Large intestine (tissue), 3 donors: ENCODE measurements around the gene UCP2. TPM values are rescaled to one million over a fixed set of nuclear protein-coding genes. Genes with fewer than 3 reads are reported as not detected.

Experiments used
- DNase-seq, 2 donors: peaks; one replicate each; pipeline versions ENCODE4 v3.0.0 to v3.0.0-alpha.2; 2013
- H3K27ac ChIP-seq: one replicate; pipeline ENCODE4 v1.5.1; 2013; ENCODE audit warnings: low read length
- H3K27me3 ChIP-seq: 2 replicates; pipeline ENCODE4 v1.6.1; 2013; ENCODE audit warnings: low read length; ENCODE audit not compliant: control insufficient read depth, insufficient read depth
- H3K36me3 ChIP-seq: 2 replicates; pipeline ENCODE4 v1.6.1; 2013; ENCODE audit warnings: low read length; ENCODE audit not compliant: control insufficient read depth, insufficient read depth
- H3K4me1 ChIP-seq: one replicate; pipeline ENCODE4 v1.6.1; 2013; ENCODE audit warnings: low read length; ENCODE audit not compliant: control insufficient read depth, insufficient read depth
- H3K4me3 ChIP-seq: one replicate; pipeline ENCODE4 v1.5.1; 2013; ENCODE audit warnings: low read length
- H3K9me3 ChIP-seq: one replicate; pipeline ENCODE4 v1.6.1; 2013; ENCODE audit warnings: mild to moderate bottlenecking, low read depth, low read length, moderate library complexity; ENCODE audit not compliant: control insufficient read depth
- WGBS: methylation state at CpG from one replicate; pipeline ENCODE4 v1.1.5; 2013; ENCODE audit warnings: low lambda C conversion rate; ENCODE audit not compliant: insufficient coverage; 5-methylcytosine and 5-hydroxymethylcytosine counted together
- polyA plus RNA-seq: library from polyadenylated mRNA; unstranded; fragments of 120-200 nt; gene quantifications from one replicate; pipeline ENCODE4 v1.2.1, GENCODE V29; 2013

UCP2 gene
- polyA plus RNA-seq, 1 donor: 47.7 TPM

DNA sequence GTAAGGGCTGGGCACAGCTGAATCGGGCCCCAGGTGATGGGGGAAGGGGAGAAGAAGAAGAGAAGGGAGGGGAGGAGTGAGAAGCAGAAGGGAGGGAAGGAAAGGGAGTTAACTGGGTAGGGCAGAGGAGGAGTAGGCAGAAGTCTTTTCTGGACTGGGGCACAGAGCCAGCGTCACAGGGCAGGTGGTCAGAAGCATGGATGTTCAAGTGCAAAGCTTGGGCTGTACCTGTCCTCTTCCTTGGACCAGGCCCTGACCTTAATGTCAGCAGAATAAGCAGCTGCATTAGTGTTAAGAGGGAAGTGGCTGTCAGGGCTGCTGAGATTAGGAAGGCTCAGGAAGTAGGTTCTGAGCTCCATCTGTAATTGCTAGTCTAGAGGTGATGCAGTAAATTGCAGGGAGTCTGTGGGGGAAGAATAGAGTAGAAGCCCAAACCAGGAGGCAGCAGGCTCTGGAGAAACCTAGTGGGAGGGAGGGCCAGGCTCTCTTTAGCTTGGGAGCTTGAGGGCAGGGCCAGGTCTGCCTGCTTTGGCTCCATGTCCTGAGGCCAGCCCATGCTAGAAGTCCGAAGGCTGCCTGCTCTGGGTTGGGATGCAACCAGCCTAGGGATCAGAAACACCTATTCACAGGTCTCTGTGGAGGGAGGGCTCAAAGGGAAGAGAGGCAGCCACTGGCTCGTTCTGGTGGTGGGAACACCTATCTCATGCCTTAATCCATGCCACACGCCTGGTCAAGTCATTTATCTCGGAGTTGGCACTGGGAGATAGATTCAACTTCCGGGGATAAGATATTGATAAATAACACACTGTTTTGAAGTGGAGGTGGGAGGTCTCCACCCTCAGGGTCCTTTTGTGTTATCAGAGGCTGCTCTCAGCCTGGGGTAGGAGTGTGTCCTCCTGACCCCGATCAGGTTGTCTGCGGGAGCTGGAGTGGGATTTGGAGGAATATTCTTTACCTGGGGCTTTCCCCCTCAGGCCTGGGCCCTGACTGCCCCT is 28.0 kb upstream of the UCP2 start:
- Histone ChIP-seq H3K9me3 (no peaks in the 10 kb centered on the region), H3K27ac (no peak overlapping the region), H3K4me3 (no peak overlapping the region), H3K27me3 (no peaks in the 10 kb centered on the region), H3K4me1 (peaks cover 3% of the 10 kb centered on the region), H3K36me3 (peaks cover 13% of the 10 kb centered on the region)
- no CpG with 5 or more reads among the region's 9 CpGs for WGBS
- DNase-seq: no peak

DNA sequence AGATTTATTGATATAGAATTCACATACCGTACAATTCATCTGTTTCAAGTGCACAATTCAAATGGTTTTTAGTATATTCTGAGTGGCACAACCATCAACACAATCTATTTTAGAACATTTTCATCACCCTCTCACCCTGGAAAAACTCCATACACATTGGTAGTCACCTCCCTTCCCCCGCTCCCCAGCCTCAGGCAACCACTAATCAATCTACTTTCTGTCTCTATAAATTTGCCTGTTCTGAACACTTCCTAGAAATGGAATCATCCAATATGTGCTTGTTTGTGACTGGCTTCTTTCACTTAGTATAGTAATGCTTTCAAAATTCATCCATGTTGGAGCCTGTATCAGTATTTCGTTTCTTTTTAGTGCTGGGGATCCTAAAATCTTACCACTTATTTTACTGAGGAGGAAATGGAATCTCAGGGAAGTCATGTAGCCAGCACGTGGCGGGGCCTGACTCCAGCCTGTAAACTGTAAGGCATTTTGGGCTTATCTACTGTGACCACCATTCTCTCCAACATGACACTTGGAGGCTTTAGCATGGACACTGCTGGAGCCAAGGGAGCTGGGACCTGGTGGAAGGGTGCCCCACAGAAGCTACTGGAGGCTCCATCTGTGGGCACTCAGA is 27.1 kb upstream of the UCP2 start:
- H3K9me3 ChIP-seq: no peaks in the 10 kb centered on the region
- no CpG with 5 or more reads among the region's 5 CpGs for WGBS
- H3K27me3 ChIP-seq: no peaks in the 10 kb centered on the region
- no peak for DNase-seq
- no peak overlapping the region for H3K27ac ChIP-seq
- H3K36me3 ChIP-seq: peaks cover 13% of the 10 kb centered on the region
- H3K4me1 ChIP-seq: peaks cover 10% of the 10 kb centered on the region
- H3K4me3 ChIP-seq: no peak overlapping the region

DNA sequence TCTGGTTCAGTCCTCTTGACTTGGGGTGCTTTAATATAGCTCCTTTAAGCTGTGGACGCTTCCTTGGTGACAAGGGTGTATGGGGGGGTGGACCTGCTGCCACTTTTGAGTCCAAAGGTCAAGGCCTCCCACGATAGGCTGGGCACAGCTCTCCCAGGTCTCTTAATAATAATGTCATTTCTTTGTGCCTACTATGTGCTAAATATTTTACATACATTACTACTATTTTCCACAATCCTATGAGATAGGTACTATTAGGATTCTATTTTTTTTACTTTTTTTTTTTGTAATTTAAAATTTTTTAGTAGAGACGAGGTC is 26.5 kb upstream of the UCP2 start:
- peak in 1 of 2 donors; percentile 24 for DNase-seq

DNA sequence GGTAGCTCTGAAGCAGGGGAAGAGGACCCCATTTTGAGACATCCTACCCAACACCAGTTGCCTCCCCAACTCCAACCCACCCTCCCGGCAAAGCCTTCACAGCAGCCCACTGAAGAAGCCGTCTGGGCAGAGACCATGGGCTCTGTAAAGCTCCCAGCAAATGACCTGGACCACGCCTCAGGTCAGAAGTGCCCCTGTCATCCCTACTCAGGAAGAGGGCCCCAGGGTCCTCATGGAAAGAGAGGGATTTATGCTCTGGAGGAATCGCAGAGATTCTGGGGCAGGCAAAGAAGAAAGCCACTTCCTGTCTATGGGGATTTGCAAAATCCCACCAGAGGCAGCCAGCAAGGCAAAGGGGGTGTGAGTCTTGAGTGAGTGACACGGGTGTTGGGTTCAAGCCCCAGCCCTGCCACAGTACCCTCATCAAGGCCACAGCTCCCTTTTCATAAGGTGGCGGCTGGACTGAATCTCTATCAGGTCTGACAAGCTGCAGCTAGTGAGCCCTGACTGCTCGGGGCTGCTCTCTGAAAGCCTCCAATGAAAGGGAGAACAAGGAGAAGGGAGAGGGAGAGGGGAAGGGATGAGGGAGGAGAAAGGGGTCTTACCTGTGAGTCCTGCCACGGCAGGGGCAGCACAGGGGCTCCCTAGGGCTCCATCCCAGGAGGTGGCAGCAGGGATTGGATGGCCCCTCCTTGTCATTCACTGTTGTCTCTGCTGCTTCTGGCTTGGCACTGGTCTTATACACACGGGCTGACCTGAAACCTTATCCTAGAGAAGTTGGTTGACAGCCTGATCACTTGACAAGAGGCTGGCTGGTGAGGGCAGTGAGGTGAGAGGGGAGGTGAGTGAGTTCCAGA is 26.0 kb upstream of the UCP2 start, which contains the start of gene UCP3:
TSS of gene UCP3 (minus strand) at position 713 of the 857 bp plus-strand sequence. CDS start 2,043 bp downstream, outside the sequence.
- no CpG with 5 or more reads among the region's 9 CpGs for WGBS
- Histone ChIP-seq H3K27me3 (no peaks in the 10 kb centered on the region), H3K9me3 (no peaks in the 10 kb centered on the region), H3K4me1 (peaks cover 10% of the 10 kb centered on the region), H3K27ac (no peak within 1 kb of the TSS), H3K36me3 (peaks cover 9% of the 10 kb centered on the region), H3K4me3 (no peak within 1 kb of the TSS)
- no peak for DNase-seq

More for the DNA sequence above, 26.5 kb upstream of the UCP2 start:
- Histone ChIP-seq H3K9me3 (no peaks in the 10 kb centered on the region), H3K4me3 (no peak overlapping the region), H3K4me1 (peaks cover 10% of the 10 kb centered on the region), H3K27ac (no peak overlapping the region), H3K27me3 (no peaks in the 10 kb centered on the region), H3K36me3 (peaks cover 11% of the 10 kb centered on the region)
- WGBS: no CpG with 5 or more reads among the region's 3 CpGs

DNA sequence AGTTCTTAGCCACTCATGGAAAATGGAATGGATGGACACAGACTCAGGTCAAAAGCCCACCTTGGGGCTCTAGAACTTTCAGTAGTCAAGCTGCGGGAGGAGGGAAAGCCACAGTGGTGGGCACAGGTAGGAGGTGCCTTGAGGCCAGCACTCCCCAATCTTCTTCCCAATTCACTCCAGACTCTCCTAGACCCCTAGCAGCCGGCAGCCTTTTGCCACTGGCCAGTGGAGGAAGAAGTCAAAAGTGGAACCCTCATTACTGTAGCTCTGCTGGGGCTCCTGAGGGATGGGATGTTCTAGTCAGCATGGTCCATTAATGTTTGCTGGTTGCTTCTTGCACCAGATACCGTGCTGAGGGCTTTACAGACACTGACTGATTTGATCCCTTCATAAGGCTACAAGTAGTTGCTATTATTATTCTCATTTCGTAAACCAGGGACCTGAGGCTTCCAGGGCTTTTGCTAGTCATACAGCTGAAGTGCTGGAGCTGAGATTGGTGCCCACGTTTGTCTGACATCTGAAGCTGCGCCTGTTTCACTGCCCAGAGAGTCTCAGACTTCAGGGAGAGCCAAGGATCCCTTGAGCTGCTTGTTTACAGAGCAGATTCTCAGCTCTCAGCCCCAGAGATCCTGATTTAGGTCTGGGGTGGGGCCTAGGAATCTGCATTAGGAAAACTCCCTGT is 25.2 kb upstream of the UCP2 start:
- Histone ChIP-seq H3K36me3 (peaks cover 4% of the 10 kb centered on the region), H3K9me3 (no peaks in the 10 kb centered on the region), H3K27me3 (no peaks in the 10 kb centered on the region), H3K27ac (no peak overlapping the region), H3K4me1 (peaks cover 10% of the 10 kb centered on the region), H3K4me3 (no peak overlapping the region)
- no peak for DNase-seq
- no CpG with 5 or more reads among the region's 6 CpGs for WGBS

DNA sequence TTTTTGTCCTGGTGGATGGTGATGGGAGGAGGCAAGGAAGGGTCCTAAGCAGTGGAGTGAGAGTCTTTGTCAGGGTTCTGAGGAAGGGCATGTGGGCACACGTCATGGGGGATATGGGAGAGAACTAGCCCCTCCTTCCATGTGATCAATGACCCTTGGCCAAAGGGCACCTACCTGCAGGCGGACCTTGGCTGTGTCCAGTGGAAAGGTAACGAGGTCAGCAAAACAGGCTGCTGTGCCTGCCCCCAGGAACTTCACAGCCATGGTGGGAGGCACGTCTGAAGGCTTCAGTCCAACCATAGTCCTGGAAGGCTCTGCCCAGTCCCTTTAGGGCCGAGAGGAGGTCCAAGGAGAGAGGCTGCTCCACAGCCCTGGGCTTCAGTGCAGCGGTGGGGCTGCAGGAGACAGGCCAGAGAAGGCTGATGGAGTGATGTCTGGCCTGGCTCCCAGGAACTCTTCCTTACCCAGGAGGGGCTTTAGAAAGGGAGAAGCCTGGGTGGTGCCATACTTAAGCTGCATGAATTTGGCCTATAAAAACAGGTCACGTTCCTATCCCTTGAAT is 24.2 kb upstream of the UCP2 start:
- Histone ChIP-seq H3K27ac (no peak overlapping the region), H3K4me3 (no peak overlapping the region), H3K4me1 (peaks cover 10% of the 10 kb centered on the region), H3K27me3 (no peaks in the 10 kb centered on the region), H3K9me3 (no peaks in the 10 kb centered on the region), H3K36me3 (peaks cover 4% of the 10 kb centered on the region)
- no CpG with 5 or more reads among the region's 7 CpGs for whole genome bisulfite sequencing
- no peak for DNase-seq

DNA sequence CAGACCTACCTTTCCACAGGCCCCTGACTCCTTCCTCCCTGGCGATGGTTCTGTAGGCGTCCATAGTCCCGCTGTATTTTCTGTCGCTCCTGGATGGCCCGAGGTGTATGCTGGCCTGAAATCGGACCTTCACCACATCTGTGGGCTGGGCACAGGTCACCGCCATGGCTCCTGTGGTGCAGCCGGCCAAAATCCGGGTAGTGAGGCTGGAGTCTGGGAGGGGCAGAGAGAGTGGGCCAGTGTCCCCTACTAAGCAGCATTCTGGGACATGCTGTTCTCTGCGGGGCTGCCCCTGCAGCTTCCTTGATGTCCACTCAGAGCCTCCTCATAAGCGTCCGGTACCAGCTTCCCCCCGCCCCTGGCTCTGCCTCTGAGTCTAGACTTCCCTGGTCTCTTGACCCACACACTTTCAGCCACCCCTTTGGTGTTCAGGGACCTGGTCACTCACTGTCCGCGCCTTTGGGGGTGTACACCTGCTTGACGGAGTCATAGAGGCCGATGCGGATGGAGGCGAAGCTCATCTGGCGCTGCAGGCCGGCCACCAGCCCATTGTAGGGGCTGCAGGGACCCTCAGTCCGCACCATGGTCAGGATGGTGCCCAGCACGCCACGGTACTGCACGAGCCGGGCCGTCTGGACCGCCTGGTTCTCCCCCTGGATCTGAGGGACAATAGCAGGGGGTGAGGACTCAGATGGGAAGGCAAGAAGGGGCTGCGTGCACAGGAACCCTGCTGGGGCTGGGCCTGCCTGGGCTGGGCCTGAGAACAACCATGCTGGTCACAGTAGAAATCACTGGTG is 23.3 kb upstream of the UCP2 start:
- no peak for DNase-seq
- WGBS: no CpG with 5 or more reads among the region's 29 CpGs

DNA sequence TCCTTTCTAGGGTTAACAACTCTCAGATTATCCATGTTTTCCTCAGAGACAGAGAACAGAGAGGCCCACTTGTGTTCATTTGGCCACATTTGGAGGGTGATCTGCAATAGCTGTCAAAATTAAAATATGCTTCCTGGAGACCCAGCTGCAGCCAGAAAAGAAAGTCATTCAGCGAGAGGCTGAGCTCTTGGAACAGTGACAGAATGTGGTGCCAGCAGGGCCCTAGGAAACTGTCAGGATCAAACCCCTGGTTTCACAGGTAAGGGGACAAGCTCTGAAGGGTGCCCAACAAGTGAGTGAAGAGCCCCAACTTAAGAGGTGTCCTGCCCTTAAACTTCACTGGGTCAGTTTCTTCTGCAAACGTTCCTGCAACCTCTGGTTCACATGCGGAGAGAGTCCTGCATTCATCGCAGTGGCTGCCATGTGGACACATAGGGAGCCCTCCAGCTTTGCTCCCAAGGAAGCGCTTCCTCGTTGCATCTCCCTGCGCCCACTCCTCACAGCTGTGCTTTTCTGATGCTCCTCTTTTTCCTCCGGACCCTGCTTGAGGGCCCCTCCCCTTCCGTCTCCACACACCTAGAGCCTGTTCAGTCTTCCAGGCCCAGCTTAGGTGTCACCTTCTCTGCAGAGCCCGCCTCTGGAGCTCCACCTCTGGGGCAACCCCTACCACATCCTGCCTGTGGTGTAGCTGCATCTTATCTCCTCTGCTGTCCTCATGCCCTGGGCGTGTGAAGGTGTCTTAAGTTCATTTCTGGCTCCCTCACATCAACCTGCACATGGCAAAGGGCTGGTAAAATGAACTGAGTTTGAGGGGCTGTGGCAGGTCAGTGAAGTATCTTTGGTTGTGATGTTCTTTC is 22.3 kb upstream of the UCP2 start:
- H3K27ac ChIP-seq: no peak overlapping the region
- no peaks in the 10 kb centered on the region for H3K9me3 ChIP-seq
- no CpG with 5 or more reads among the region's 11 CpGs for WGBS
- peak; percentile 80 to 89 for DNase-seq
- peaks cover 4% of the 10 kb centered on the region for H3K36me3 ChIP-seq
- no peaks in the 10 kb centered on the region for H3K27me3 ChIP-seq
- peaks cover 10% of the 10 kb centered on the region for H3K4me1 ChIP-seq
- no peak overlapping the region for H3K4me3 ChIP-seq

More for the DNA sequence above, 23.3 kb upstream of the UCP2 start:
- Histone ChIP-seq H3K9me3 (no peaks in the 10 kb centered on the region), H3K4me1 (peaks cover 10% of the 10 kb centered on the region), H3K27me3 (no peaks in the 10 kb centered on the region), H3K4me3 (no peak overlapping the region), H3K27ac (no peak overlapping the region), H3K36me3 (peaks cover 4% of the 10 kb centered on the region)
